Ascending aorta (tissue), 2 donors: Measurements from ENCODE around the gene ITGAX. TPM values are rescaled to one million over a fixed set of nuclear protein-coding genes. Genes with fewer than 3 reads are reported as not detected.
A peak's percentile ranks its signal among the peaks of the same experiment; 100 is the strongest.

ENCODE experiments used
- DNase-seq, 2 donors: peaks; one replicate each; pipeline ENCODE4 v3.0.0-alpha.2; 2019; ENCODE audit warnings: low spot score in 2 of 2
- H3K27ac ChIP-seq, 2 donors: fragments of 200-600 bp; sonication (generic); one replicate each; pipeline ENCODE4 v1.5.1; 2016 to 2017; ENCODE audit warnings: mild to moderate bottlenecking in 1 of 2
- H3K27me3 ChIP-seq: fragments of 200-600 bp; sonication (generic); one replicate; pipeline ENCODE4 v1.5.1; 2017
- H3K36me3 ChIP-seq, 2 donors: fragments of 200-600 bp; sonication (generic); one replicate each; pipeline ENCODE4 v1.5.1; 2016
- H3K4me1 ChIP-seq, 2 donors: fragments of 200-600 bp; sonication (generic); one replicate each; pipeline ENCODE4 v1.5.1; 2016 to 2017; ENCODE audit warnings: mild to moderate bottlenecking in 1 of 2
- H3K4me3 ChIP-seq, 2 donors: fragments of 200-600 bp; sonication (generic); one replicate each; pipeline ENCODE4 v1.5.1; 2016 to 2017; ENCODE audit warnings: mild to moderate bottlenecking in 1 of 2
- H3K9me3 ChIP-seq, 2 donors: fragments of 200-600 bp; sonication (generic); one replicate each; pipeline ENCODE4 v1.5.1; 2016
- CTCF ChIP-seq, 3 experiments: fragments of 200-600 bp in 2 of 3; fragments of 450-650 bp in 1 of 3; sonication (generic) in 2 of 3; IDR thresholded peaks; one replicate each; pipeline ENCODE4 v1.5.1; 2016 to 2019; ENCODE audit warnings: antibody characterized with exemption in 3 of 3, mild to moderate bottlenecking in 1 of 3, moderate library complexity in 1 of 3
- intact Hi-C: fragments of 100-400 bp; cut with DNase I; formaldehyde crosslinking; loops from one replicate; pipeline ENCODE4 v1.15.1; 2023
- total RNA-seq: library from RNA; depleted of rRNA; stranded (reverse); fragments of >200 nt; gene quantifications from one replicate; pipeline ENCODE4 v1.1.0, GENCODE V29; 2016

ITGAX gene
- total RNA-seq, 1 donor from 2014 or later = 3.6 TPM

GRCh38 chr16:31344712-31345111, 10.3 kb upstream of the ITGAX start:
- intact Hi-C loops = no loop called here

GRCh38 chr16:31347445-31347844, 7.5 kb upstream of the ITGAX start:
- TF ChIP-seq CTCF (IDR thresholded peaks at IDR 0.05) = no peak
- Histone ChIP-seq H3K27ac (no peak overlapping the region), H3K27me3 (no peaks in the 10 kb centered on the region), H3K36me3 (no peaks in the 10 kb centered on the region), H3K9me3 (no peaks in the 10 kb centered on the region), H3K4me3 (no peak overlapping the region), H3K4me1 (no peaks in the 10 kb centered on the region)
- intact Hi-C loops = no loop called here
- DNase-seq = no peak

More at GRCh38 chr16:31344712-31345111, 10.3 kb upstream of the ITGAX start:
- no peak overlapping the region for H3K27ac ChIP-seq
- no peaks in the 10 kb centered on the region for H3K36me3 ChIP-seq
- no peak overlapping the region for H3K4me3 ChIP-seq
- no peaks in the 10 kb centered on the region for H3K9me3 ChIP-seq
- H3K27me3 ChIP-seq = no peaks in the 10 kb centered on the region
- DNase-seq = peak in 1 of 2 donors; percentile 45
- TF ChIP-seq CTCF (IDR thresholded peaks at IDR 0.05) = no peak
- no peaks in the 10 kb centered on the region for H3K4me1 ChIP-seq

- Histone ChIP-seq H3K4me3 (no peak overlapping the region), H3K27me3 (no peaks in the 10 kb centered on the region), H3K27ac (no peak overlapping the region), H3K4me1 (no peaks in the 10 kb centered on the region), H3K9me3 (no peaks in the 10 kb centered on the region), H3K36me3 (no peaks in the 10 kb centered on the region)
- DNase-seq = no peak
- intact Hi-C loops = no loop called here
- no peak for TF ChIP-seq CTCF (IDR thresholded peaks at IDR 0.05)
Measured at GRCh38 chr16:31348579-31348978, 6.4 kb upstream of the ITGAX start.

- H3K27me3 ChIP-seq = no peaks in the 10 kb centered on the region
- DNase-seq = no peak
- no peaks in the 10 kb centered on the region for H3K9me3 ChIP-seq
- intact Hi-C loops = no loop called here
- no peak for TF ChIP-seq CTCF (IDR thresholded peaks at IDR 0.05)
- no peaks in the 10 kb centered on the region for H3K4me1 ChIP-seq
- no peak overlapping the region for H3K4me3 ChIP-seq
- H3K36me3 ChIP-seq = no peaks in the 10 kb centered on the region
- H3K27ac ChIP-seq = no peak overlapping the region
Measured at GRCh38 chr16:31350275-31351005, 4.5 kb upstream of the ITGAX start.

DNA sequence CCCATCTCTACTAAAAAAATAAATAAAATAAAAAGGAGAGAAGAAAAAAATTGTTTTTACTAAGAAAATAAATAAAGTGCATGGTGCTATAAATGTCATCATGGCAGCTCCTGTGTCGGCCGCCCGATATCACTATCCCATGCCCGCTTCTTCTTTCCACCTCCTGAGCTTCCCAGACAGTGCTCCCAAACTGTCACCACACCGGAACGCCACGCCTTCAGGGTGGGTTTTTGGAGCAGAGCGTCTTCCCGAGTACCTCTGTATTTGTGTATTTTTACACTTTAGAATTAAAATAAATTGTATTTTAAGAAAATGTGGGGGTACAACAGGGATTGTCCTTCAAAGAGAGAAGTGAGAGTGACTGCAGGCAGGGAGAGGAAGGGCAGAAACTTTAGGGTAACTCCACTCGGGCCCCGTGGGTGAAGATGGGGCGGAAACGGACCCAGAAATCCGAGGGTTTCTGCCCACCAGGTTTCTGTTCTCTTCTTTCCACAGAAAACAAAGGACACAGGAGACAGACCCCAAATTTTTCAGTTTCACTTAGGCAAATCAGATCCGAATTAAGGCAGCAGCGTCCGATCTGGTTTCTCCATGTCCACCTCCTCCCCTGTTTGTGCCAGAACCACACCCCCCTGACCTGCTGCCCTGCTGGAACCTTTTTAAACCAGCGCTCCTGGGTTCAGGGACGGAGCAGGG, 3.6 kb upstream of the ITGAX start:
- H3K9me3 ChIP-seq = no peaks in the 10 kb centered on the region
- no peaks in the 10 kb centered on the region for H3K36me3 ChIP-seq
- intact Hi-C loops = no loop called here
- DNase-seq = no peak
- no peaks in the 10 kb centered on the region for H3K27me3 ChIP-seq
- no peaks in the 10 kb centered on the region for H3K4me1 ChIP-seq
- no peak overlapping the region for H3K4me3 ChIP-seq
- H3K27ac ChIP-seq = peak overlapping the region in 1 of 2 donors; percentile 39
- TF ChIP-seq CTCF (IDR thresholded peaks at IDR 0.05) = no peak
